IMR-90 (cell line): Measurements from ENCODE around the gene RFX5. TPM values are rescaled to one million over a fixed set of nuclear protein-coding genes. Genes with fewer than 3 reads are reported as not detected.

ENCODE experiments used
- microRNA-seq, 2 experiments: library from miRNA; stranded (forward) in 1 of 2; unstranded in 1 of 2; fragments of 10-50 nt in 1 of 2; fragments of <30 nt in 1 of 2; gene quantifications in 1 of 2; microRNA quantifications in 1 of 2; one replicate each; pipeline versions ENCODE3 to v1.1.0; 2013 to 2020; ENCODE audit not compliant: insufficient read depth in 1 of 2, insufficient read length in 1 of 2, unreplicated experiment in 1 of 2
- polyA plus RNA-seq, 3 experiments: library from polyadenylated mRNA; depleted of rRNA; stranded (reverse); fragments of >200 nt; gene quantifications; 2 replicates each; pipeline ENCODE4 v1.2.3, GENCODE V29; 2012; ENCODE audit warnings: low replicate concordance in 1 of 3
- small RNA-seq, 5 experiments: library from RNA; depleted of rRNA; stranded (forward); fragments of <200 nt; gene quantifications; one replicate each; pipeline ENCODE3, GENCODE V24; 2012
- total RNA-seq: library from RNA; depleted of rRNA; stranded (reverse); fragments of >200 nt; gene quantifications from 2 replicates; pipeline ENCODE4 v1.2.3, GENCODE V29; 2012; rRNA removed

Gene RFX5
- total and polyA plus RNA-seq, 2 of the 4 experiments (the other 2 are of a cell fraction) = 29.3 to 44.4 TPM

Small RNA genes within 50 kb of the gene (microRNA-seq; reads per million reads assigned to microRNA genes)
- not detected for gene RN7SL444P (ENCODE audit: insufficient read depth, insufficient read length)

Small RNA genes within 50 kb of the gene (small RNA-seq; reads per million reads assigned to genes)
- 0 reads per million in 5 experiments for gene RN7SL444P

Other genes with a start within 250 kb of the RFX5 start
- gene SEMA6C, start 200.6 kb downstream of the RFX5 start, total RNA-seq = 0.36 and 0.56 TPM in 2 replicates
- 2.0 and 2.6 TPM in 2 replicates for gene SEMA6C, start 200.6 kb downstream of the RFX5 start, polyA plus RNA-seq (2012; rRNA removed)
- gene TNFAIP8L2, start 190.6 kb downstream of the RFX5 start, total RNA-seq = not detected in 2 replicates
- gene TNFAIP8L2, start 190.6 kb downstream of the RFX5 start, polyA plus RNA-seq (2012; rRNA removed) = not detected in 2 replicates
- gene LYSMD1, start 181.3 kb downstream of the RFX5 start, total RNA-seq = 9.2 and 10.4 TPM in 2 replicates
- gene LYSMD1, start 181.3 kb downstream of the RFX5 start, polyA plus RNA-seq (2012; rRNA removed) = 5.0 and 5.9 TPM in 2 replicates
- gene SCNM1, start 181.1 kb downstream of the RFX5 start, total RNA-seq = 22.2 and 27.4 TPM in 2 replicates
- 33.2 and 35.3 TPM in 2 replicates for gene SCNM1, start 181.1 kb downstream of the RFX5 start, polyA plus RNA-seq (2012; rRNA removed)
- gene TMOD4, start 171.3 kb downstream of the RFX5 start, total RNA-seq = not detected in 2 replicates
- gene TMOD4, start 171.3 kb downstream of the RFX5 start, polyA plus RNA-seq (2012; rRNA removed) = 0.22 and 0.27 TPM in 2 replicates
- 51.3 and 53.6 TPM in 2 replicates for gene VPS72, start 157.1 kb downstream of the RFX5 start, total RNA-seq
- gene VPS72, start 157.1 kb downstream of the RFX5 start, polyA plus RNA-seq (2012; rRNA removed) = 62.3 and 64.5 TPM in 2 replicates
- gene PIP5K1A, start 148.7 kb downstream of the RFX5 start, total RNA-seq = 52.5 and 59.1 TPM in 2 replicates
- 85.5 and 105 TPM in 2 replicates for gene PIP5K1A, start 148.7 kb downstream of the RFX5 start, polyA plus RNA-seq (2012; rRNA removed)
- 289 and 349 TPM in 2 replicates for gene PSMD4, start 92.5 kb downstream of the RFX5 start, total RNA-seq
- gene PSMD4, start 92.5 kb downstream of the RFX5 start, polyA plus RNA-seq (2012; rRNA removed) = 282 and 314 TPM in 2 replicates
- 5.7 and 6.4 TPM in 2 replicates for gene ZNF687, start 65.0 kb downstream of the RFX5 start, total RNA-seq
- 10.8 and 13.7 TPM in 2 replicates for gene ZNF687, start 65.0 kb downstream of the RFX5 start, polyA plus RNA-seq (2012; rRNA removed)
- gene PI4KB, start 19.8 kb downstream of the RFX5 start, total RNA-seq = 77.2 and 94.5 TPM in 2 replicates
- gene PI4KB, start 19.8 kb downstream of the RFX5 start, polyA plus RNA-seq (2012; rRNA removed) = 82.4 and 91.5 TPM in 2 replicates
- gene SELENBP1, start 25.5 kb upstream of the RFX5 start, total RNA-seq = 21.1 and 21.3 TPM in 2 replicates
- 54.9 and 56.9 TPM in 2 replicates for gene SELENBP1, start 25.5 kb upstream of the RFX5 start, polyA plus RNA-seq (2012; rRNA removed)
- 376 and 457 TPM in 2 replicates for gene PSMB4, start 52.3 kb upstream of the RFX5 start, total RNA-seq
- 565 and 640 TPM in 2 replicates for gene PSMB4, start 52.3 kb upstream of the RFX5 start, polyA plus RNA-seq (2012; rRNA removed)
- gene POGZ, start 112.2 kb upstream of the RFX5 start, total RNA-seq = 15.0 and 20.8 TPM in 2 replicates
- gene POGZ, start 112.2 kb upstream of the RFX5 start, polyA plus RNA-seq (2012; rRNA removed) = 27.4 and 33.5 TPM in 2 replicates
- 0.28 and 0.36 TPM in 2 replicates for gene CGN, start 164.1 kb upstream of the RFX5 start, total RNA-seq
- gene CGN, start 164.1 kb upstream of the RFX5 start, polyA plus RNA-seq (2012; rRNA removed) = 0.34 and 0.36 TPM in 2 replicates
- 30.3 and 33.3 TPM in 2 replicates for gene TUFT1, start 193.1 kb upstream of the RFX5 start, total RNA-seq
- 18.4 and 21.2 TPM in 2 replicates for gene TUFT1, start 193.1 kb upstream of the RFX5 start, polyA plus RNA-seq (2012; rRNA removed)